Measurements from ENCODE around the gene SRPRB. TPM values are rescaled to one million over a fixed set of nuclear protein-coding genes. Genes with fewer than 3 reads are reported as not detected.

Gene SRPRB
- total and polyA plus RNA-seq, 2 donors (not counting 3 experiments of a cell fraction or from before 2014, with no cell fraction given), result 22.7 to 69.2 TPM

DNA sequence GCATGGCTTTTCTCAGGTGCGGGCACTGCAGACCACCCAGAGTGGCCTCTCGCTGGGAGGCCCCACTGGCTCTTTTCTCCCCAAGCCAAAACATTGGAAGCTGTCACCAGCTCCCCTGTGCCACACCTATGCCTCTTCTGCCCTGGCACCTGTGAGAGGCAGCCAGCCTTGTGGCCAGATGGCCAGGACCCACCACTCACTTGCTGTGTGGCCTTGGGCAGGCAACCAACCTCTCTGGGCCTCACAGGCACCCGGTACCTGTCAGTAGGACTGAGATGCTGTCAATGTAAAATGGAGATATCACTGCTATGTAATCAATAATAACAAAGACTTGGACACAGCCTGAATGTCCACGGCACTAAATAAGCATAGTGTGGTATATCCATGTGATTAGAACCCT lies 36.5 kb downstream of the SRPRB start:
- Histone ChIP-seq H3K79me2 (ENCODE audit: control insufficient read depth, insufficient read depth, low read length) (no peaks in the 10 kb centered on the region), H3K27ac (ENCODE audit: insufficient read depth, low read depth, low read length) (no peak overlapping the region), H3K4me1 (ENCODE audit: control insufficient read depth, extremely low read depth, insufficient read depth, low read length) (no peaks in the 10 kb centered on the region), H4K20me1 (replicated peaks; ENCODE audit: control insufficient read depth, extremely low read depth, insufficient read depth, low read length) (no peaks in the 10 kb centered on the region), H3K9ac (replicated peaks; ENCODE audit: extremely low read depth, insufficient read depth, low read length) (no peak overlapping the region), H2AFZ (ENCODE audit: low read depth, low read length) (no peak overlapping the region), H3K36me3 (ENCODE audit: control insufficient read depth in 2 of 2, extremely low read depth in 1 of 2, insufficient read depth in 2 of 2, low read length in 2 of 2) (no peaks in the 10 kb centered on the region), H3K9me3 (replicated peaks; ENCODE audit: control insufficient read depth, insufficient read depth, low read length) (no peaks in the 10 kb centered on the region), H3K4me2 (ENCODE audit: insufficient read depth, low read length) (no peak overlapping the region), H3K27me3 (ENCODE audit: control insufficient read depth in 2 of 2, insufficient read depth in 2 of 2, low read length in 2 of 2) (peaks cover 0 to 2% of the 10 kb centered on the region in 2 experiments), H3K9me1 (replicated peaks; ENCODE audit: control insufficient read depth, extremely low read depth, insufficient read depth, low read length) (no peaks in the 10 kb centered on the region), H3K4me3 (replicated peaks in 1 of 3; ENCODE audit: insufficient read depth in 1 of 3, low read depth in 1 of 3, low read length in 3 of 3) (no peak overlapping the region)
- TF ChIP-seq POLR2AphosphoS5 (IDR thresholded peaks at IDR 0.05; ENCODE audit: insufficient read depth, low read depth, low read length) (no peak), JUN (IDR thresholded peaks at IDR 0.05; ENCODE audit: borderline replicate concordance, insufficient read depth, insufficient read length, low read depth) (no peak), MAX (IDR thresholded peaks at IDR 0.05; ENCODE audit: insufficient read depth, insufficient read length) (no peak), MYC (IDR thresholded peaks at IDR 0.05; ENCODE audit: low read depth, low read length) (no peak), CTCF (IDR thresholded peaks at IDR 0.05; ENCODE audit: extremely low read depth in 1 of 2, insufficient read depth in 1 of 2, low read depth in 1 of 2, low read length in 2 of 2) (no peak), GATA2 (IDR thresholded peaks at IDR 0.05; ENCODE audit: insufficient read depth, insufficient read length, low read depth, low read length) (no peak), POLR2A (IDR thresholded peaks at IDR 0.05; ENCODE audit: low read depth, low read length) (no peak), EZH2 (IDR thresholded peaks at IDR 0.05; ENCODE audit: borderline replicate concordance, low read depth, low read length, severe bottlenecking) (no peak), FOS (IDR thresholded peaks at IDR 0.05; ENCODE audit: borderline replicate concordance, insufficient read depth, low read length) (no peak)
- intact Hi-C loops (cut with micrococcal nuclease), result no loop called here
- dilution Hi-C loops (cut with MboI; ENCODE audit: extremely low pct_ligation_motif_present, low sequenced_read_pairs), result no loop called here
- CTCF ChIA-PET, result interaction anchor here (1.3 kb wide), 1 partner anchor 19 kb away, joined by 3 read pairs; no protein-coding TSS in a partner anchor
- no peak for FAIRE-seq
- no TSS peak for BruUV-seq (replicated peaks)
- POLR2A ChIA-PET, result no interaction called here
- DNase-seq (ENCODE audit: low read depth, low spot score), result no peak
